Uterus (tissue), 4 donors: Measurements from ENCODE around the gene IL31. TPM values are rescaled to one million over a fixed set of nuclear protein-coding genes. Genes with fewer than 3 reads are reported as not detected.

ENCODE experiments used
- small RNA-seq: library from RNA; depleted of rRNA; stranded (forward); fragments of <200 nt; gene quantifications from one replicate; pipeline ENCODE3, GENCODE V24; 2016
- total RNA-seq, 4 donors: library from RNA; depleted of rRNA in 3 of 4; stranded (reverse); fragments of >200 nt in 3 of 4; gene quantifications; one replicate each; pipeline versions ENCODE4 v1.1.0 to v1.2.4, GENCODE V29; 2014 to 2023
- donor health status: DM: yes; HTN: yes; CAD: no.

IL31 gene
- total RNA-seq, 4 donors from 2014 or later = not detected

Small RNAs within 50 kb of the gene (small RNA-seq; reads per million reads assigned to genes)
- gene DIABLO = not detected

Other genes starting within 250 kb of the IL31 start
- 10 to 100 TPM in 1 of 4 donors, 1 to 10 TPM in 1, under 1 TPM in 2; 0.26 to 12.2 (median 4.2) TPM for gene BCL7A, start 152.3 kb downstream of the IL31 start, total RNA-seq
- gene MLXIP, start 95.5 kb downstream of the IL31 start, total RNA-seq = 10 to 100 TPM; 21.5 to 88.7 (median 24.7) TPM
- 1 to 10 TPM in 2 of 4 donors, not detected in 2; 2.4 to 3.3 TPM for gene LRRC43, start 8.9 kb upstream of the IL31 start, total RNA-seq
- under 1 TPM in 1 of 4 donors, not detected in 3; 0.14 TPM for gene B3GNT4, start 29.5 kb upstream of the IL31 start, total RNA-seq
- gene DIABLO, start 51.8 kb upstream of the IL31 start, total RNA-seq = 10 to 100 TPM; 46.2 to 68.9 (median 53.9) TPM
- gene VPS33A, start 92.3 kb upstream of the IL31 start, total RNA-seq = 10 to 100 TPM in 2 of 4 donors, 1 to 10 TPM in 2; 3.3 to 20.8 (median 12.9) TPM
- gene CLIP1, start 248.4 kb upstream of the IL31 start, total RNA-seq = 100 to 1,000 TPM in 2 of 4 donors, 10 to 100 TPM in 2; 48.2 to 134 (median 96.8) TPM